Activated T-helper 2 cell treated with anti-CD3 and anti-CD28 coated beads, Interferon-gamma antibody, Interleukin-2, Interleukin-4, amounts not matched to agents 10 μg/mL and 5 μg/mL and 100 μg/mL, durations not matched to agents 14 hours and 24 hours and 36 hours (primary cell): ENCODE results near the gene CDK14. TPM values are rescaled to one million over a fixed set of nuclear protein-coding genes. Genes with fewer than 3 reads are reported as not detected.

ENCODE experiments used
- DNase-seq: peaks from one replicate; pipeline ENCODE4 v3.0.0; 2021; ENCODE audit warnings: low spot score
- H3K27ac Mint-ChIP-seq: one replicate; pipeline ENCODE4 v1.8.0; 2021; ENCODE audit warnings: mixed read lengths
- H3K27me3 Mint-ChIP-seq: one replicate; pipeline ENCODE4 v1.8.0; 2021; ENCODE audit warnings: low read depth, mixed read lengths
- H3K36me3 Mint-ChIP-seq: one replicate; pipeline ENCODE4 v1.8.0; 2021; ENCODE audit warnings: low read depth, mixed read lengths
- H3K4me1 Mint-ChIP-seq: one replicate; pipeline ENCODE4 v1.8.0; 2021; ENCODE audit warnings: low read depth, mixed read lengths
- H3K4me3 Mint-ChIP-seq: one replicate; pipeline ENCODE4 v1.8.0; 2021; ENCODE audit warnings: low read depth, mild to moderate bottlenecking, moderate library complexity, mixed read lengths
- H3K9me3 Mint-ChIP-seq: one replicate; pipeline ENCODE4 v1.8.0; 2021; ENCODE audit warnings: mixed read lengths
- intact Hi-C: fragments of 100-400 bp; cut with micrococcal nuclease; formaldehyde crosslinking; loops from one replicate; pipeline ENCODE4 v1.15.1; 2023
- total RNA-seq: library from RNA; stranded (reverse); gene quantifications from 2 replicates; pipeline ENCODE4 v1.2.3, GENCODE V29; 2022

Gene CDK14
- total RNA-seq, 1 donor from 2014 or later, result 2.2 TPM

GRCh38 chr7:90678986-90679385, 82.9 kb downstream of the CDK14 start:
- no peak for DNase-seq
- no peaks in the 10 kb centered on the region for H3K36me3 Mint-ChIP-seq
- no peak overlapping the region for H3K27ac Mint-ChIP-seq
- no peaks in the 10 kb centered on the region for H3K4me1 Mint-ChIP-seq
- intact Hi-C loops, result no loop called here
- no peak overlapping the region for H3K4me3 Mint-ChIP-seq
- H3K27me3 Mint-ChIP-seq, result no peaks in the 10 kb centered on the region
- H3K9me3 Mint-ChIP-seq, result no peaks in the 10 kb centered on the region

GRCh38 chr7:90680484-90680883, 84.4 kb downstream of the CDK14 start:
- Mint-ChIP-seq H3K27me3 (no peaks in the 10 kb centered on the region), H3K4me1 (no peaks in the 10 kb centered on the region), H3K27ac (no peak overlapping the region), H3K36me3 (no peaks in the 10 kb centered on the region), H3K4me3 (no peak overlapping the region), H3K9me3 (no peaks in the 10 kb centered on the region)
- intact Hi-C loops, result no loop called here
- no peak for DNase-seq

GRCh38 chr7:90681336-90682022, 85.4 kb downstream of the CDK14 start:
- H3K36me3 Mint-ChIP-seq, result no peaks in the 10 kb centered on the region
- H3K4me1 Mint-ChIP-seq, result no peaks in the 10 kb centered on the region
- no peak overlapping the region for H3K4me3 Mint-ChIP-seq
- intact Hi-C loops, result no loop called here
- H3K27ac Mint-ChIP-seq, result no peak overlapping the region
- DNase-seq, result no peak
- no peaks in the 10 kb centered on the region for H3K9me3 Mint-ChIP-seq
- H3K27me3 Mint-ChIP-seq, result no peaks in the 10 kb centered on the region

- H3K4me3 Mint-ChIP-seq, result no peak overlapping the region
- H3K4me1 Mint-ChIP-seq, result no peaks in the 10 kb centered on the region
- H3K36me3 Mint-ChIP-seq, result no peaks in the 10 kb centered on the region
- no peak overlapping the region for H3K27ac Mint-ChIP-seq
- no peaks in the 10 kb centered on the region for H3K27me3 Mint-ChIP-seq
- DNase-seq, result no peak
- no peaks in the 10 kb centered on the region for H3K9me3 Mint-ChIP-seq
- intact Hi-C loops, result no loop called here
Measured at GRCh38 chr7:90686146-90686545, 90.0 kb downstream of the CDK14 start.

- no peaks in the 10 kb centered on the region for H3K27me3 Mint-ChIP-seq
- H3K27ac Mint-ChIP-seq, result no peak overlapping the region
- no peaks in the 10 kb centered on the region for H3K9me3 Mint-ChIP-seq
- no peak overlapping the region for H3K4me3 Mint-ChIP-seq
- no peaks in the 10 kb centered on the region for H3K36me3 Mint-ChIP-seq
- intact Hi-C loops, result no loop called here
- no peaks in the 10 kb centered on the region for H3K4me1 Mint-ChIP-seq
- DNase-seq, result no peak
Measured at GRCh38 chr7:90688810-90689209, 92.7 kb downstream of the CDK14 start.

- Mint-ChIP-seq H3K27ac (no peak overlapping the region), H3K27me3 (no peaks in the 10 kb centered on the region), H3K4me3 (no peak overlapping the region), H3K4me1 (no peaks in the 10 kb centered on the region), H3K36me3 (no peaks in the 10 kb centered on the region), H3K9me3 (no peaks in the 10 kb centered on the region)
- no peak for DNase-seq
- intact Hi-C loops, result no loop called here
Measured at GRCh38 chr7:90689260-90689659, 93.1 kb downstream of the CDK14 start.

- DNase-seq, result no peak
- no peak overlapping the region for H3K27ac Mint-ChIP-seq
- H3K9me3 Mint-ChIP-seq, result no peaks in the 10 kb centered on the region
- no peaks in the 10 kb centered on the region for H3K4me1 Mint-ChIP-seq
- H3K36me3 Mint-ChIP-seq, result no peaks in the 10 kb centered on the region
- no peak overlapping the region for H3K4me3 Mint-ChIP-seq
- no peaks in the 10 kb centered on the region for H3K27me3 Mint-ChIP-seq
- intact Hi-C loops, result no loop called here
Measured at GRCh38 chr7:90690159-90690858, 94.2 kb downstream of the CDK14 start.

GRCh38 chr7:90692396-90692795, 96.3 kb downstream of the CDK14 start:
- H3K36me3 Mint-ChIP-seq, result no peaks in the 10 kb centered on the region
- H3K4me3 Mint-ChIP-seq, result no peak overlapping the region
- DNase-seq, result no peak
- no peaks in the 10 kb centered on the region for H3K27me3 Mint-ChIP-seq
- intact Hi-C loops, result no loop called here
- H3K9me3 Mint-ChIP-seq, result no peaks in the 10 kb centered on the region
- no peaks in the 10 kb centered on the region for H3K4me1 Mint-ChIP-seq
- no peak overlapping the region for H3K27ac Mint-ChIP-seq

GRCh38 chr7:90692947-90693346, 96.8 kb downstream of the CDK14 start:
- H3K27ac Mint-ChIP-seq, result no peak overlapping the region
- DNase-seq, result no peak

GRCh38 chr7:90693939-90694338, 97.8 kb downstream of the CDK14 start:
- no peaks in the 10 kb centered on the region for H3K4me1 Mint-ChIP-seq
- H3K36me3 Mint-ChIP-seq, result no peaks in the 10 kb centered on the region
- no peak overlapping the region for H3K4me3 Mint-ChIP-seq
- intact Hi-C loops, result no loop called here
- H3K27ac Mint-ChIP-seq, result no peak overlapping the region
- DNase-seq, result no peak
- no peaks in the 10 kb centered on the region for H3K27me3 Mint-ChIP-seq
- no peaks in the 10 kb centered on the region for H3K9me3 Mint-ChIP-seq

More at GRCh38 chr7:90692947-90693346, 96.8 kb downstream of the CDK14 start:
- no peak overlapping the region for H3K4me3 Mint-ChIP-seq
- intact Hi-C loops, result no loop called here
- H3K36me3 Mint-ChIP-seq, result no peaks in the 10 kb centered on the region
- H3K27me3 Mint-ChIP-seq, result no peaks in the 10 kb centered on the region
- H3K4me1 Mint-ChIP-seq, result no peaks in the 10 kb centered on the region
- no peaks in the 10 kb centered on the region for H3K9me3 Mint-ChIP-seq

- intact Hi-C loops, result no loop called here
- Mint-ChIP-seq H3K9me3 (no peaks in the 10 kb centered on the region), H3K4me1 (peaks cover 4% of the 10 kb centered on the region), H3K4me3 (no peak overlapping the region), H3K27ac (no peak overlapping the region), H3K27me3 (peaks cover 2% of the 10 kb centered on the region), H3K36me3 (no peaks in the 10 kb centered on the region)
- DNase-seq, result no peak
Measured at GRCh38 chr7:90698616-90699015, 102.5 kb downstream of the CDK14 start.

GRCh38 chr7:90701021-90701420, 104.9 kb downstream of the CDK14 start:
- intact Hi-C loops, result loop anchor here (10.0 kb wide), 1 partner anchor 334 kb away; no protein-coding TSS in a partner anchor
- DNase-seq, result no peak
- Mint-ChIP-seq H3K27ac (no peak overlapping the region), H3K4me3 (no peak overlapping the region), H3K27me3 (peaks cover 2% of the 10 kb centered on the region), H3K36me3 (no peaks in the 10 kb centered on the region), H3K4me1 (peaks cover 4% of the 10 kb centered on the region), H3K9me3 (no peaks in the 10 kb centered on the region)

- no peak overlapping the region for H3K4me3 Mint-ChIP-seq
- H3K27me3 Mint-ChIP-seq, result peaks cover 2% of the 10 kb centered on the region
- H3K36me3 Mint-ChIP-seq, result no peaks in the 10 kb centered on the region
- H3K27ac Mint-ChIP-seq, result no peak overlapping the region
- intact Hi-C loops, result loop anchor here (10.0 kb wide), 1 partner anchor 333 kb away; no protein-coding TSS in a partner anchor
- peaks cover 4% of the 10 kb centered on the region for H3K4me1 Mint-ChIP-seq
- H3K9me3 Mint-ChIP-seq, result no peaks in the 10 kb centered on the region
- DNase-seq, result no peak
Measured at GRCh38 chr7:90701771-90702170, 105.7 kb downstream of the CDK14 start.
